Adipose tissue (tissue), 3 donors: Measurements from ENCODE around the gene PABPC1L. TPM values are rescaled to one million over a fixed set of nuclear protein-coding genes. Genes with fewer than 3 reads are reported as not detected.

ENCODE experiments used
- H3K27ac ChIP-seq: one replicate; pipeline ENCODE4 v1.5.1; 2013; ENCODE audit warnings: low read depth, low read length
- WGBS, 3 donors: extraction: QIAGEN DNeasy Blood & Tissue Kit; methylation state at CpG; one replicate each; pipeline ENCODE4 v1.1.7; 2013; 5-methylcytosine and 5-hydroxymethylcytosine counted together
- polyA plus RNA-seq, 3 donors: library from polyadenylated mRNA; stranded (reverse); fragments of 200-250 nt; gene quantifications; one replicate each; pipeline ENCODE4 v1.2.3, GENCODE V29; 2013
- donor health status: healthy with polysubstance abuse.
- donor health status: Bipolar disorder and iron deficiency.
- donor health status: healthy.

PABPC1L gene
- polyA plus RNA-seq, 3 donors, result 5.3 to 24.7 (median 8.2) TPM

GRCh38 chr20:44959638-44960102, 49.8 kb downstream of the PABPC1L start:
- H3K27ac ChIP-seq, result no peak overlapping the region
- 6 to 8% (median 6%) methylated on average over 13 of the region's 13 CpGs for WGBS, 3 donors

GRCh38 chr20:44960103-44960852, 50.4 kb downstream of the PABPC1L start, which contains the start of gene TOMM34:
Gene TOMM34 (minus strand): TSS chr20:44960397. CDS start chr20:44960333, 64 bp downstream.
- WGBS, 3 donors, result 0% methylated on average over 49 to 60 of the region's 60 CpGs
- H3K27ac ChIP-seq, result no peak within 1 kb of the TSS

GRCh38 chr20:44961011-44961869, 51.4 kb downstream of the PABPC1L start:
- WGBS, 3 donors, result 66 to 71% (median 67%) methylated on average over 4 of the region's 4 CpGs
- H3K27ac ChIP-seq, result no peak overlapping the region

DNA sequence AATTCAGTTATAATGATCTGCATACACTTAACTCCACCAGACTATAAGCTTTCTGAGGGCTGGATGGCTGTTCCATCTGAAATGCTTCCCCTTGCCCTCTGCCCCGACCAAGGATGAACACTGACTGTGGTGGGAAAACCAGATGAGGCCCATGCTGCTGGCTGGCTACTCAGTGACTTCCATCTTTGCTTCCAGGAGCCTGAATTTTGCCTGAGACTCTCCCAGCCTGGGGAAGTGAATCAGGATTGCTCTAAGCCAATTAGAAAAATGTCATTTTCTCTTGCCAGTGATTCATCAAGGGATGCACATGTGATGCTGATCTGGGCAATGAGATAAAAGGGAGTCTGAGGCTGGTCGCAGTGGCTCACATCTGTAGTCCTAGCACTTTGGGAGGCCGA, 52.0 kb downstream of the PABPC1L start:
- 77 to 87% (median 80%) methylated on average over 3 of the region's 3 CpGs for WGBS, 3 donors
- H3K27ac ChIP-seq, result no peak overlapping the region

DNA sequence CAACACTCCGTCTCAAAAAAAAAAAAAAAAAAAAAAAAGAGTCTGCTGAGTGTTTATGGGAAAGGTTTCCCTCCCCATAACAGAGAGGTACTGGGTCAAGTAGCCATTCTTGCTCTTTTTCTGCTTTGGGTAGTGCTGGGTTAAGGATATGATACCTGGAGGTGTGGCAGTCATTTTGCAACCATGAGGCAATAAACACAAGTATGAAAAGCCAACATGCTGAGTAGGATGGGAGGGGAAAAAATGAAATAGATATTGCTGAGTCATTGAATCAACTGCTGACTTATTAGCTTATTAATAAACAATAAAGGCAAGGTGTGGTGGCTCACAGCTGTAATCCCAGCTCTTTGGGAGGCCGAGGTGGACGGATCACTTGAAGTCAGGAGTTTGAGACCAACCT, 52.6 kb downstream of the PABPC1L start:
- 91 to 97% (median 92%) methylated on average over 3 of the region's 3 CpGs for WGBS, 3 donors
- H3K27ac ChIP-seq, result no peak overlapping the region

GRCh38 chr20:44963325-44964215, 53.7 kb downstream of the PABPC1L start:
- no peak overlapping the region for H3K27ac ChIP-seq
- WGBS, 3 donors, result 74 to 86% (median 77%) methylated on average over 4 of the region's 4 CpGs

DNA sequence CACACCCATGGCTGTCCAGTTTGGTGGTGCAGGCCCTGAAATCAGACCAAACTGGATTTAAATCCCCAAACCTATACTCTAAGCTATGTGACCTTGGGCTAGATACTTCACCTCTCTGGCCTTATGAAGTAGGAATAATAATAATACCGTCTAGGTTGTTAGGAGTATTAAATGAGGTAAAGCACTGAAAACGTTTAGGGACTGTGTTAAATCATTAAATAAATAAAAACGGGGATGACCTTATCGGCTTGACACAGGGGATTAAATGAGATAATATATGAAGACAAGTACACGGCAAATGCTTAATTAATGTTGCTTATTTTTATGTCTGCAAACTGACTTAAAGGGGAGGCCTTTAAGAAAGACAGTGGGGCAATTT, 55.8 kb downstream of the PABPC1L start:
- WGBS, 3 donors, result 29 to 53% (median 41%) methylated on average over 5 of the region's 5 CpGs
- H3K27ac ChIP-seq, result no peak overlapping the region

GRCh38 chr20:44966030-44966961, 56.4 kb downstream of the PABPC1L start, which contains the start of gene STK4:
Gene STK4 (plus strand): TSS chr20:44966512. CDS start chr20:44966569, 57 bp downstream.
- H3K27ac ChIP-seq, result peak within 1 kb of the TSS; percentile 34
- 0 to 1% (median 1%) methylated on average over 68 of the region's 68 CpGs for WGBS, 3 donors

- WGBS, 3 donors, result 26 to 44% (median 26%) methylated on average over 5 of the region's 5 CpGs
Measured at GRCh38 chr20:44967207-44967807, 57.4 kb downstream of the PABPC1L start.

GRCh38 chr20:44969300-44969894, 59.5 kb downstream of the PABPC1L start:
- no peak overlapping the region for H3K27ac ChIP-seq
- 44 to 54% (median 49%) methylated on average over 3 of the region's 3 CpGs for WGBS, 3 donors

More at GRCh38 chr20:44967207-44967807, 57.4 kb downstream of the PABPC1L start:
- H3K27ac ChIP-seq, result no peak overlapping the region

DNA sequence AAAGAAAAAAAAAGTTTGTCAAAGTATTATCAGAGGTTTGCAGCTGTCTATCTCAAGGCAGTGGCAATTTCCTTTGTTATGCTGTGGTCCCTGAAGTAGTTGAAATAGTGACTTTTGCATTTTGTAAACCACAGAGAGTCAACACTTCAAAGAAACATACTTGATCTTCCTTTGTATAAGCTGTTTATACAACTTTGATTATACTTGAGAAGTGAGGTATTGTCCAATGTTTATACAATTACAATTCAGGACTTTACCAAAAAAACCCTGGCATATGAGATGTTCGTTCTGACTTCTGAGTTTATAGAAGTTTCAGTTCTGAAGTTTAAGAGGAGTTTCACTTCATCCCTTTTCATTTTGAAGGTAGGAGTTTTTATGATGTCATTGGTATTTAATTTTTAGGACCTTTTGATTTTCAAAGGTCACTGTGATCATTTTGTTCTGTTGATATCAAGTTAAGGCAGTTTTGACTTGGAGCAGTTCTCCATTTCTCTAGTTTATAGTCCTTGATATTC, 60.4 kb downstream of the PABPC1L start:
- WGBS, 3 donors, result 26 to 65% (median 38%) methylated on average over 1 of the region's 1 CpG
- no peak overlapping the region for H3K27ac ChIP-seq

DNA sequence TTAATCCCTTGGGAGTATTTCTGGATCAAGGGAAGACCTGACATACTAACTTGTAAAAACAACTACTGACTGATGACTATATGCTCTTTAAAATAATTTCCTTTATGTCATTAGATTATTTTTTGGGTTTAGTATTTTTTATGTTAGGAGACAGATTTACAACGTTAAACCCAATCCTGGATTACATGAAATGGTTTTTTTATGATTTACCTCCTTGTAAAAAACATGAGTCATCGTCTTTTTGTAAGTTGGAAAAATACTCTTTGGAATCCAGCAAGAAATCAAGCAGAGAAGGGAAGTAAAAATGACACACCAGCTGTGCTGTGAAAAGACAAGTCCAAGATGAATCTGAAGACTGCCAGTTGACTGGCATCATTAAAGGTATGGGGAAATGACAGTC, 63.2 kb downstream of the PABPC1L start:
- H3K27ac ChIP-seq, result no peak overlapping the region
- 73 to 85% (median 78%) methylated on average over 2 of the region's 2 CpGs for WGBS, 3 donors

DNA sequence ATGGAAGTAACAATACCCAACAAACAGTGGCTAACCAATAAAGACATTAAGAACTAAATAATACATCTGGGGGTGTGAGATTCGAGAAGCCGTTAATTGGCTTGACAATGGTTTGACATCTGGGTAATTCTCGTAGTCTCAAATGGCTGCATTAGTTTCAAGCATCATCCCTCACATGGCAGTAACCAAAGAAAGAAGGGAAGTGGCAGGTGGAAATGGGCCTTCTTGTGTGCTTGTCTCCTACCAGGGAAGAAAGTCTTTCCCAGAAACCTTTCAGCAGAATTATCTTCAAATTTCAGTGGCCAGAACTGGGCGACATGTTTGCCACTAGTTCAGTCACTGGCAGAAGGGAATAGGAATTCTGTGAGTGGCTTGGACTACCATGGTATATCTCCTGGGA, 66.8 kb downstream of the PABPC1L start:
- WGBS, 3 donors, result 91 to 97% (median 96%) methylated on average over 4 of the region's 4 CpGs
- no peak overlapping the region for H3K27ac ChIP-seq

DNA sequence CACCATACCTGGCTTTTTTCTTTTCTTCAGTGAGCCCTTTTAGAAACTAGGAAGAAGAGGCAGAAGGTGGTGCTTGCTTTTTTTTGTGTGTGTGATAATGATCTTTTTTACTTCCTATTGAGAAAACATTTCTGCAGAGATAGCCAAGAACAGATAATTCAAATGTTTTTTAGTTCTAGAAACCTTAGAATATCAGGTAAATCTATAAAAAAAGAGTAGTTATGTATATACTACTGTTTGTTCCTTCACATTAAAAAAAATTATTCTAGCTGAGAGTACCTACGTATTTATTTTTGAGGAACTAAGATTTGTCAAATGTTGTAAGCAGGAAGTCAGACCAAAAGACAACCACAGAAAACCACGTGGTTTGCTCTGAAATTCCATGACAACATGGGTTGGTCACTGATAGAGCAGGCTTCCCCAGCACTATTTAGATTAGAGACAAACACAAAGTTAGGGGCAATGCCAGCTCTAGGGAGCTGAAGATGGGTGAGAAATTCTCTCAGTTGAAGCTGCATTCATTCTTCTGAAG, 69.3 kb downstream of the PABPC1L start:
- WGBS, 3 donors, result 44 to 67% (median 46%) methylated on average over 2 of the region's 2 CpGs
- H3K27ac ChIP-seq, result no peak overlapping the region

DNA sequence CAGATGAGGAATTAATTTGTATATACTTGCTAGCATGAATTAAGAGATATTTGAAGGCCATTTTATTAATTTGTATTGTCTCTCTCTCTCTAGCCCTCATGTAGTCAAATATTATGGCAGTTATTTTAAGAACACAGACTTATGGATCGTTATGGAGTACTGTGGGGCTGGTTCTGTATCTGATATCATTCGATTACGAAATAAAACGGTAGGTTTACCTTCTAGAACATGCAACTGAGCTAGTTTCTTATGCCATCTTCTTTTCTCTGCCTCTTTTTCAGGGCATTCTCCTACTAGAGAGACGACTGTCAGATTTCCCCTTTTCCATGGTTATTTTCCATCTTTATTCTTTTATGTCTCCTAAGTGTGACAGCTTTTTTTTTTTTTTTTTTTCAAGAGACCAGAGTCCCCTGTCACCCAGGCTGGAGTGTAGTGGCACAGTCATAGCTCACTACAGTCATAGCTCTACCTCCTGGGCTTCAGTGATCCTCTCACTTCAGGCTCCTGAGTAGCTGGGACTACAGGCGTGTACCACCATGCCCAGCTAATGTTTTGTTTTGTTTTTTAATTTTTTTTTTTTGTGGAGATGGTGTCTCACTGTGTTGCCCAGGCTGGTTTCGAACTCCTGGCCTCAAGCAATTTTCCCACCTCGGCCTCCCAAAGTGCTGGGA, 72.0 kb downstream of the PABPC1L start:
- no peak overlapping the region for H3K27ac ChIP-seq
- 81 to 89% (median 89%) methylated on average over 8 of the region's 8 CpGs for WGBS, 3 donors
